ENCODE data around the gene APOC4. TPM values are rescaled to one million over a fixed set of nuclear protein-coding genes. Genes with fewer than 3 reads are reported as not detected.

Gene APOC4, protein sequence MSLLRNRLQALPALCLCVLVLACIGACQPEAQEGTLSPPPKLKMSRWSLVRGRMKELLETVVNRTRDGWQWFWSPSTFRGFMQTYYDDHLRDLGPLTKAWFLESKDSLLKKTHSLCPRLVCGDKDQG
- not detected for total RNA-seq

DNA sequence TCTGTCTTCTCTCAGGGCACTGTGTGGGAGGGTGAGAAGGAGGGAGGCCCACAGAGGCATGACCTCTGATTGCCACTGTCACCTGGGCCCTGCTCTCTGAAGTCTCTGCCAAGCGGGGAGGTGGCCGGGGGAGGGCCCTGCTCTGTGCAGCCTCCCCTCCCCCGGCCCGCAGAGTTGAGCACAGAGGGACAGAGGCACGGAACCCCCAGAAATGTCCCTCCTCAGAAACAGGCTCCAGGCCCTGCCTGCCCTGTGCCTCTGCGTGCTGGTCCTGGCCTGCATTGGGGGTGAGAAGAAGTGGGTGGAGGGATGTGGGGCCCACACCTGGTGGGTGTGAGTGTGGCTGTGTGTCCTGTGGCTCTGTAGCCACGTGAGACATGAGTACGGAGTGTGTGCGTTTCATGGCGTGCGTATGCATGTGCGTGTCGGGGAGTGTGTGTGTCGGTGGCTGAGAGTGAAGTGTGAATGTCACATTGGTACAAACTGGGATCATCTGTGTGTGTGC, at the start of gene APOC4:
Gene APOC4, plus strand, starts transcription at position 171 of the 505 bp plus-strand sequence. Its CDS starts 41 bp downstream, at position 212.
- DNase-seq: no peak
- Histone ChIP-seq H3K4me3 (no peak within 1 kb of the TSS), H3K27ac (no peak within 1 kb of the TSS), H3K27me3 (no peaks in the 10 kb centered on the region), H3K4me1 (no peaks in the 10 kb centered on the region), H3K9me3 (no peaks in the 10 kb centered on the region), H3K36me3 (no peaks in the 10 kb centered on the region)
- TF ChIP-seq, protein P1, sequence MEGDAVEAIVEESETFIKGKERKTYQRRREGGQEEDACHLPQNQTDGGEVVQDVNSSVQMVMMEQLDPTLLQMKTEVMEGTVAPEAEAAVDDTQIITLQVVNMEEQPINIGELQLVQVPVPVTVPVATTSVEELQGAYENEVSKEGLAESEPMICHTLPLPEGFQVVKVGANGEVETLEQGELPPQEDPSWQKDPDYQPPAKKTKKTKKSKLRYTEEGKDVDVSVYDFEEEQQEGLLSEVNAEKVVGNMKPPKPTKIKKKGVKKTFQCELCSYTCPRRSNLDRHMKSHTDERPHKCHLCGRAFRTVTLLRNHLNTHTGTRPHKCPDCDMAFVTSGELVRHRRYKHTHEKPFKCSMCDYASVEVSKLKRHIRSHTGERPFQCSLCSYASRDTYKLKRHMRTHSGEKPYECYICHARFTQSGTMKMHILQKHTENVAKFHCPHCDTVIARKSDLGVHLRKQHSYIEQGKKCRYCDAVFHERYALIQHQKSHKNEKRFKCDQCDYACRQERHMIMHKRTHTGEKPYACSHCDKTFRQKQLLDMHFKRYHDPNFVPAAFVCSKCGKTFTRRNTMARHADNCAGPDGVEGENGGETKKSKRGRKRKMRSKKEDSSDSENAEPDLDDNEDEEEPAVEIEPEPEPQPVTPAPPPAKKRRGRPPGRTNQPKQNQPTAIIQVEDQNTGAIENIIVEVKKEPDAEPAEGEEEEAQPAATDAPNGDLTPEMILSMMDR (IDR thresholded peaks at IDR 0.05): no peak
- no peak for TF ChIP-seq POLR2A (IDR thresholded peaks at IDR 0.05)
- intact Hi-C loops (cut with DNase I): no loop called here
- 77 to 100% methylated on average over 2 to 8 of the region's 14 CpGs for WGBS, 2 donors

DNA sequence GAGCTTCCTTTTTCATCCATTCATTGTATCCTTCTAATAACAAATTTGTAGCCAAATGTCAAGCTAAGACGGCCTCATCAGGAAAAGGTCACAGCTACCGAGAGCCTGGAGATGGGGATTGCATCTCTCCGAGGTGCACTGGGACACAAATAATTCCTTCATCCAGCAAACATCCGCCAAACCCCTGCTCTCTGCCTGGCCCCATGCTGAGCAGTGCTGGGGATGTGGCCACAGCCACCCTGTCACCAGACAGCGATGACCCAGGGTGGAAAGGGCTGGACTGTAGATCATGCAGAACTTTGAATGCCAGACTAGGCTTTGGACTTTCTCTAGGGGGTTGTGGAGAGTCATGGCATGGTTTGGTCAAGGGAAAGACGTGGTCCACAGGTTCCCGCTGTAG, 49.1 kb upstream of the APOC4 start:
- no peaks in the 10 kb centered on the region for H3K9me3 ChIP-seq
- no peak overlapping the region for H3K4me3 ChIP-seq
- DNase-seq: no peak
- TF ChIP-seq, protein P1 (IDR thresholded peaks at IDR 0.05): no peak
- no peak for TF ChIP-seq POLR2A (IDR thresholded peaks at IDR 0.05)
- no peak overlapping the region for H3K27ac ChIP-seq
- H3K27me3 ChIP-seq: no peaks in the 10 kb centered on the region
- intact Hi-C loops (cut with DNase I): no loop called here
- H3K4me1 ChIP-seq: peaks cover 15 to 32% (median 20%) of the 10 kb centered on the region in 3 donors
- 79 to 84% methylated on average over 7 of the region's 7 CpGs for WGBS, 2 donors
- H3K36me3 ChIP-seq: peaks cover 25 to 68% (median 36%) of the 10 kb centered on the region in 3 donors

DNA sequence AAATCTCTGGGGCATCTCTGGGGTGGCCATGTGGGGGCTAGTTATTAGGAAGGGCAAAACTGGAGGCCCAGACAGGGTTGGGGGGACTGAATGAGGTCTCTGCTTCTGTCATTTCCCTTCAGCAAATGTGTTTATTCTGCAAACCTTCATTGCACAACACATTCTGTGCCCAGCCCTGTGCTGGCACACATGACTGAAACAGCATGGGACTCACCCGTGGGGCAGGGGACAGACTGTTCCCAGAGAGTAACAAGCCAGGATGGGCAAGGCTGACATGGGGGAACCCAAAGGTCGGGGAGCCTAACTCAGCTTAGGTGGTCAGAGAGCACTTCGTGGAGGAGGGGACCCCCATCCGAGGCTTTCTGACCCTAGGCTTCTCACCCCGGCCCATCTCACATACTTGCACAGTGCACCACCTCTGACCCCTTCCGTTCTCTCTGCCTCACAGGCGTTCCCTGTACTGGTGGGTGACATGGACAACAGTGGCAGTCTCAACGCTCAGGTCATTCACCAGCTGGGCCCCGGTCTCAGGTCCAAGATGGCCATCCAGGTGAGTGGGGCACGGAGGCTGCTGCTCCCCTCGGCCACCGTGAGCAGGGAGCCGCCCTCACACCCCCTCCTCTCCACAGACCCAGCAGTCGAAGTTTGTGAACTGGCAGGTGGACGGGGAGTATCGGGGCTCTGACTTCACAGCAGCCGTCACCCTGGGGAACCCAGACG, 48.5 kb upstream of the APOC4 start:
- Histone ChIP-seq H3K4me3 (no peak overlapping the region), H3K9me3 (no peaks in the 10 kb centered on the region), H3K27ac (no peak overlapping the region), H3K36me3 (peaks cover 25 to 68% (median 41%) of the 10 kb centered on the region in 3 donors), H3K27me3 (no peaks in the 10 kb centered on the region), H3K4me1 (peaks cover 15 to 32% (median 20%) of the 10 kb centered on the region in 3 donors)
- TF ChIP-seq, protein P1 (IDR thresholded peaks at IDR 0.05): no peak
- TF ChIP-seq POLR2A (IDR thresholded peaks at IDR 0.05): no peak
- WGBS, 2 donors: 90 to 97% methylated on average over 2 to 5 of the region's 18 CpGs
- DNase-seq: no peak
- intact Hi-C loops (cut with DNase I): no loop called here

DNA sequence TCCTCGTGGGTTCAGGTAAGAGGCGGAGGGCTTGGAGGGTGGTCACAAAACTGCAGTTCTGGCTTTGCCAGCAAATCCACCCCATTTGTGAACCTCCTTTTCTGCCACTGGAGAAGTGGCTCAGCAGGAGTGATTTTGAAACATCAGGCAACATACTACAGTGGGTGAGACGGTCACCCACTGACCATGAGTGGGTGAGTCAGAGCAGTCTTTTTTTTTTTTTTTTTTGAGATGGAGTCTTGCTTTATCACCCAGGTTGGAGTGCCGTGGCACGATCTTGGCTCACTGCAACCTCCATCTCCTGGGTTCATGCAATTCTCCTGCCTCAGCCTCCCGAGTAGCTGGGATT, 48.0 kb upstream of the APOC4 start:
- Histone ChIP-seq H3K36me3 (peaks cover 25 to 68% (median 43%) of the 10 kb centered on the region in 3 donors), H3K27ac (no peak overlapping the region), H3K9me3 (no peaks in the 10 kb centered on the region), H3K4me3 (no peak overlapping the region), H3K4me1 (peaks cover 15 to 32% (median 20%) of the 10 kb centered on the region in 3 donors), H3K27me3 (no peaks in the 10 kb centered on the region)
- intact Hi-C loops (cut with DNase I): no loop called here
- DNase-seq: no peak
- TF ChIP-seq, protein P1 (IDR thresholded peaks at IDR 0.05): no peak
- TF ChIP-seq POLR2A (IDR thresholded peaks at IDR 0.05): no peak
- WGBS, 2 donors: 93 to 100% methylated on average over 5 of the region's 6 CpGs

DNA sequence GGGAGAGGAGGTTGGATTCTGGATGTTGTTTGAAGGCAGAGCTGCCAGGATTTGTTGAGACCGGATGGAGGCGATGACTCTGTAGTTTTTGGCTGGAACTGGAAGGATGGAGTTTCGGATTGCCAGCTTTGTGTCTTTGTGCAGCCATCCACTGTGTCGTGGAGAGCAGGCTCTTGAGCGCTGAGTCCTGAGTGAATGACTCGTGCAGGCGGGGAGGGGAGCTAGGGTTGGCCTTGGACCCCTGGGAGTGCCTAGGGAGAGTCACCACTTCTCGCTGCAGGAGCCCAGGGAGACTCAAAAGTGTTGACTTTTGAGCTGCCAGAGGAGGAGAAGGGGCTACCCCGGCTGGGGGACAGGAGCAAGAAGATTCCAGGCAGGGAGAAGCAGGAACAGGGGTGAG, 47.1 kb upstream of the APOC4 start:
- peaks cover 25 to 77% (median 45%) of the 10 kb centered on the region in 3 donors for H3K36me3 ChIP-seq
- H3K4me3 ChIP-seq: no peak overlapping the region
- intact Hi-C loops (cut with DNase I): no loop called here
- H3K27me3 ChIP-seq: no peaks in the 10 kb centered on the region
- H3K27ac ChIP-seq: no peak overlapping the region
- peaks cover 11 to 25% (median 14%) of the 10 kb centered on the region in 3 donors for H3K4me1 ChIP-seq
- DNase-seq: no peak
- no peaks in the 10 kb centered on the region for H3K9me3 ChIP-seq
- no peak for TF ChIP-seq POLR2A (IDR thresholded peaks at IDR 0.05)
- TF ChIP-seq, protein P1 (IDR thresholded peaks at IDR 0.05): no peak
- 66 to 67% methylated on average over 7 to 8 of the region's 9 CpGs for WGBS, 2 donors
